Natural killer cell treated with Interleukin-12 subunit alpha and Interleukin-12 subunit beta and Interleukin-15 and Interleukin-18, amount 100 ng/mL, for 72 hours (primary cell): ENCODE measurements around the gene SPDYE2B. TPM values are rescaled to one million over a fixed set of nuclear protein-coding genes. Genes with fewer than 3 reads are reported as not detected.
"Not testable (repeated sequence)": the region's sequence is repeated elsewhere in the genome, so short reads cannot be mapped to it uniquely, and the experiment has no call there.

Experiments
- ATAC-seq, 2 donors: fragments of 150-1000 bp; cut with Tn5 transposase in 1 of 2; sonication (Bioruptor Pico), chemical (Tn5 transposase) in 1 of 2; 2 replicates each; pipeline ENCODE4 v1.10.0; 2021
- DNase-seq: peaks from one replicate; pipeline ENCODE4 v3.0.0; 2022; ENCODE audit warnings: low spot score
- H3K27ac Mint-ChIP-seq, 2 donors: 1 replicate in 1 of 2; 2 replicates in 1 of 2; pipeline ENCODE4 v1.8.0; 2022; ENCODE audit warnings: mixed read lengths in 2 of 2, mild to moderate bottlenecking in 1 of 2, moderate library complexity in 1 of 2
- H3K27me3 Mint-ChIP-seq, 2 donors: 1 replicate in 1 of 2; 2 replicates in 1 of 2; pipeline ENCODE4 v1.8.0; 2022; ENCODE audit warnings: mixed read lengths in 2 of 2
- H3K36me3 Mint-ChIP-seq: one replicate; pipeline ENCODE4 v1.8.0; 2022; ENCODE audit warnings: mixed read lengths
- H3K4me1 Mint-ChIP-seq, 2 donors: 1 replicate in 1 of 2; 2 replicates in 1 of 2; pipeline ENCODE4 v1.8.0; 2022; ENCODE audit warnings: low read depth in 2 of 2, mixed read lengths in 2 of 2, mild to moderate bottlenecking in 1 of 2
- H3K4me3 Mint-ChIP-seq: one replicate; pipeline ENCODE4 v1.8.0; 2022; ENCODE audit warnings: mixed read lengths
- H3K9me3 Mint-ChIP-seq: 2 replicates; pipeline ENCODE4 v1.8.0; 2022; ENCODE audit warnings: mixed read lengths
- total RNA-seq, 2 donors: library from RNA; stranded (reverse); gene quantifications; one replicate each; pipeline ENCODE4 v1.2.3, GENCODE V29; 2022

Gene SPDYE2B
- total RNA-seq, 2 donors from 2014 or later = not detected

GRCh38 chr7:102698962-102699750 lies 49.0 kb downstream of the SPDYE2B start:
- not testable (repeated sequence) for H3K9me3 Mint-ChIP-seq, H3K4me1 Mint-ChIP-seq, H3K4me3 Mint-ChIP-seq, ATAC-seq, H3K36me3 Mint-ChIP-seq, DNase-seq, H3K27ac Mint-ChIP-seq
- H3K27me3 Mint-ChIP-seq = peaks cover 22 to 28% of the 10 kb centered on the region in 2 donors

Other genes with a start within 250 kb of the SPDYE2B start
- 10 to 100 TPM; 56.5 to 70.4 TPM for gene ORAI2, start 216.7 kb upstream of the SPDYE2B start, total RNA-seq
- gene ALKBH4, start 185.5 kb upstream of the SPDYE2B start, total RNA-seq = 10 to 100 TPM in 1 of 2 donors, 1 to 10 TPM in 1; 7.8 to 19.3 TPM
- gene LRWD1, start 185.3 kb upstream of the SPDYE2B start, total RNA-seq = 10 to 100 TPM; 22.9 to 44.2 TPM
- gene POLR2J, start 171.4 kb upstream of the SPDYE2B start, total RNA-seq = 10 to 100 TPM; 56.9 to 57.6 TPM
- gene RASA4B, start 132.5 kb upstream of the SPDYE2B start, total RNA-seq = 10 to 100 TPM in 1 of 2 donors, under 1 TPM in 1; 0.48 to 23.4 TPM
- gene UPK3BL2, start 106.6 kb upstream of the SPDYE2B start, total RNA-seq = 100 to 1,000 TPM in 1 of 2 donors, 10 to 100 TPM in 1; 26.2 to 105 TPM
- under 1 TPM in 1 of 2 donors, not detected in 1; 0.53 TPM for gene SPDYE2, start 99.1 kb upstream of the SPDYE2B start, total RNA-seq
- 100 to 1,000 TPM in 1 of 2 donors, 10 to 100 TPM in 1; 54.0 to 155 TPM for gene POLR2J3, start 77.7 kb upstream of the SPDYE2B start, total RNA-seq
- 10 to 100 TPM in 1 of 2 donors, 1 to 10 TPM in 1; 7.9 to 24.0 TPM for gene RASA4, start 33.6 kb upstream of the SPDYE2B start, total RNA-seq
- gene UPK3BL1, start 7.5 kb upstream of the SPDYE2B start, total RNA-seq = 10 to 100 TPM; 28.8 to 63.3 TPM
- gene POLR2J2, start 21.3 kb downstream of the SPDYE2B start, total RNA-seq = 10 to 100 TPM; 17.7 to 72.2 TPM
- gene FAM185A, start 98.7 kb downstream of the SPDYE2B start, total RNA-seq = 10 to 100 TPM in 1 of 2 donors, 1 to 10 TPM in 1; 8.2 to 15.6 TPM